Ammon's horn (tissue), 1 donor: ENCODE results near the gene PSAP.

Source experiments
- DNase-seq: peaks from one replicate; pipeline ENCODE4 v3.0.0-alpha.2; 2016; ENCODE audit warnings: low spot score

The PSAP gene

GRCh38 chr10:71783917-71784678 is 67.0 kb downstream of the PSAP start:
- no peak for DNase-seq

DNA sequence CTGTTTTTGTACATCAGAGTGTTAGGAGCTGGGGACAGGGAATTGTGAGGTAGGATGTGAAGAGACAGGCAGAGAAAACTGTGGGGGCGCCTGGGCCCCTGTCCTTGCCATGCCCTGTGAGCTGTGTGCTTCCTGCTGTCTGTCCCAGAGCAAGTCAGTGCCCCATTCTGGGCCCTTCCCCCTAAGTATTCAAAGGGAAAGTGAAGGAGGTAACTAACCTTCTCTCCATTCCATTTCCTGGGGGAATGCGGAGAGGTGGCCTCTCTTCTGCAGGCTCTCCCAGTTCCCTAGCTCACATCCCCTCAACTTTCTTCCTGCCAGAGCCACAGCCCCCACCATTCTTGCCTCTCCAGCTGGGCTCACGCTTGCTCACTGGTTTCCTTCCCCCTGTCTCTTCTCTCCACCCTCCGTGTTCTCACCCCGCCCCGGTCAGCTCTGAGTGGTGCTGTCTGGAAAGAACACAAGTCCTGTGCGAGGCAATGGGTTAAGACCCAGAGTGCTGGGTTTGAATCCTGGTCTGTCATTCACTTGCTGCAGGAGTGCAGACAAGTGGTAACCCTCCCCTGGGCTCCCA is 68.0 kb downstream of the PSAP start:
- no peak for DNase-seq

DNA sequence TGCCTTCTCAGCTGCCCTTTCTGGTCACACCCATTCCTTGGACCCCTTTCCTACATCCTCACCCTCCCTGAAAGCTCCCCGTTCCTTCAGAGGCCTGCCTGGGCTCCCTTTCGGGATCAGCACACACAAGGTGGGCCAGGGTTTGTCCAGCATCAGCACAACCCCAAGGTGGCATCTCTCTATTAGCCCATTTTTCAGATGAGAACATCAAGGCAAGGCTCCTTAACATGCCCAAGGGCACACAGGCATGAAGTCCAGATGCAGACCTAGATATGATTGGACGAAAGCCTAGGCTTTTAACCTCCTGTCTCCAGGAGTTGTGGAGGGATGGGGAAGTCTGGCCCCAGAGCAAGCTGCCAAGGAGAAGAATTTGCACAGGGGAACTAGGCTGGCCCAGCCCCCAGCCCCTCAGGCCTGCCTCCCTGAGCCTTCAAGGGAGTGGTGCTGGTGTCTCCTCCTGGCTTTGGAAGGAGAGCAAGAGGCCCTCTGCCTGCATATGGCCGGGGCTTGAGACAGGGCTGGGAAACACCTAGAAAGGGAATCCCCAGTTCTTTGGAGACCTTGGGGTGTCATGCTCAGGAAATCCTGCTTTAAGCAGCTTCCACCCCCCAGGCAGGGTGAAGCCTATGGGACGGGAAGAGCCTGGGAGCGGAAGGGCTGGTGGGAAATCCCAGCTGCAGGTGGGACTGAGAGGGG is 68.7 kb downstream of the PSAP start:
- DNase-seq, result no peak

DNA sequence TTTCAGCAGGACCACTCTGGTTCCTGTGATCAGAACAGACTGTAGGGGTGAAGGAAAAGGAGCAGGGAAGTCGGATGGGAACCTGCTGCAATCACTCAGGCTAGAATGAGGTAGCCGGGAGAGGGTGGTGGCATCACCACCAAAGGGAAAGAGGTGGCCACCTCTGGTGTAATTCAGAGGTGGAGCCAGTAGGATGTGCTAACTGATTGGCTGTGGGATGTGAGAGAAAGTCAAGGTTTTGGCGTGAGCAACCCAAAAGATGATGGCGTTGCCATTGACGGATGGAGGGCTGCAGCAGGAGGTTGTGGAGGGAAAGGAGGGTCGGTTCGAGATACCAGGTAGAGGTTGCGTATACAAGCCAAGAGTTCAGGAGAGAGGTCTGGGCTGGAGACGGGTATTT is 70.3 kb downstream of the PSAP start:
- DNase-seq, result no peak

- DNase-seq, result no peak
These were observed 70.9 kb downstream of the PSAP start for GRCh38 chr10:71780156-71780555.

- DNase-seq, result no peak
These were observed 71.4 kb downstream of the PSAP start for GRCh38 chr10:71779641-71780040.

- DNase-seq, result no peak
These were observed 72.8 kb downstream of the PSAP start for GRCh38 chr10:71778071-71778825.

DNA sequence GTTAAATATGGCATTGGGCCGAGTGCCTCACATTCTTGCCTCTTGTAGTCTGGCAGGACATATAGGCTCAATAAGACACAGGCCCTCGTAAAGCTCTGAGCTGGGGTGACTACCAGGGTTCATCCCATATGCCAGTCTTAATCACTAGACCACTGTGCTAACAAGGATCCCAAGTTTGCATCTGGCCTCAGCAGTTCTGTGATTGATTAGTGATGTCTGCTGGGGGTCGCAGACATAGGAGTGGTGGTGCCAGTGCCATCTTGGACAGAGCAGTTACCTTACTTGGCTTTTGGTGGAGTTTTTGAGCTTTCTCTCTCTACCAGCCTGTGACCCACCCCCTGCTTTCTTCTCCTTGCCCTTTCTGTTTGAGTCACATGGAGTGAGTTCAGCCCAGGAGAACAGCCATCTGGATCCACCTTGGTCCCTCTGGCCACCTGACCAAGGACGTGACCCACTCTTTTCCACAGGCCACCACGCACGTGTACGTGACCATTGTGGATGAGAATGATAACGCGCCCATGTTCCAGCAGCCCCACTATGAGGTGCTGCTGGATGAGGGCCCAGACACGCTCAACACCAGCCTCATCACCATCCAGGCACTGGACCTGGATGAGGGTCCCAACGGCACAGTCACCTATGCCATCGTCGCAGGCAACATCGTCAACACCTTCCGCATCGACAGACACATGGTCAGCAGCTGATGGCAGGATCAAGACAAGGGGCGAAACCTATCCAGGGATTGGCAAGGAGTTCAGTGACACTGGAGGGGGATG is 73.7 kb downstream of the PSAP start:
- no peak for DNase-seq

GRCh38 chr10:71776481-71776925 is 74.5 kb downstream of the PSAP start:
- peak; percentile 66 for DNase-seq

GRCh38 chr10:71774916-71775702 is 75.9 kb downstream of the PSAP start:
- DNase-seq, result peak; percentile 82

DNA sequence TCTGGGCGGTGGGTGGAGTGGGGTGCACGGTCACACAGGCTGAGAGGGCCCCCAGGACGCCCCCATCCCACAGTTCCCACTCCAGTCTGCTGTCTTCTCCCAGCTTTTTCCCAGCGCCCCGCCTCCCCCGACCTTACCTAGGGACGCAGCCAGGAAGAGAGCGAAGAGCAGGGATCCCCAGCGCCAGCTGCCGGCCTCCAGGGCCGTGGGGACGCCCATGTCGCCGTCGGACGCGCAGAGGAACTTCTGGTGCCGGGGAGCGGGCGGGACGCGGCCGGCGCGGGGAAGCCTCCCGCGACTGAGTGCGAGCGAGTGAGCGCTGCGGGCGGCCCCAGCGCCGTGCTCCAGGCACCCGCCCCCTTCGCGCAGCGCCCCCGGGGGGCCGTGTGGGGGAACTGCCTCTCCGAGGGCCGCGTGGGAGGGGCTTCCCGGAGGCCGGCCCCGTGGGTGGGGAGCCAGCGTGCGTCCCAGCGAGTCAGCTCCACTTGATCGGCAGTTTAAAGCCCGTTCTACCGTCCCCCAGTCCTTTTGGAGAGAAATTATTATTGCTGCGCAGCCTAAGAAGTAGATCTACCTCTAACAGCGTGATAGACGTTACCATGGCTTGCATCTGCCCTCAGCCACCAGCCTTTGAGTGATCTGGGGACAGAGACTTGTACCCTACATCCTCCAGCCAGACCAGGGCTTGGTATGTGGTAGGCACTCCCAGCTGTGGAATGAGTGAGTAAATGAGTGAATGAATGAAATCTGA is 77.7 kb downstream of the PSAP start, which contains the start of gene VSIR:
Gene VSIR, minus strand, starts transcription at position 300 of the 751 bp plus-strand sequence. Its CDS starts 81 bp downstream, at position 219.
- DNase-seq, result peak; percentile 86

GRCh38 chr10:71772832-71773220 is 78.2 kb downstream of the PSAP start:
- no peak for DNase-seq

DNA sequence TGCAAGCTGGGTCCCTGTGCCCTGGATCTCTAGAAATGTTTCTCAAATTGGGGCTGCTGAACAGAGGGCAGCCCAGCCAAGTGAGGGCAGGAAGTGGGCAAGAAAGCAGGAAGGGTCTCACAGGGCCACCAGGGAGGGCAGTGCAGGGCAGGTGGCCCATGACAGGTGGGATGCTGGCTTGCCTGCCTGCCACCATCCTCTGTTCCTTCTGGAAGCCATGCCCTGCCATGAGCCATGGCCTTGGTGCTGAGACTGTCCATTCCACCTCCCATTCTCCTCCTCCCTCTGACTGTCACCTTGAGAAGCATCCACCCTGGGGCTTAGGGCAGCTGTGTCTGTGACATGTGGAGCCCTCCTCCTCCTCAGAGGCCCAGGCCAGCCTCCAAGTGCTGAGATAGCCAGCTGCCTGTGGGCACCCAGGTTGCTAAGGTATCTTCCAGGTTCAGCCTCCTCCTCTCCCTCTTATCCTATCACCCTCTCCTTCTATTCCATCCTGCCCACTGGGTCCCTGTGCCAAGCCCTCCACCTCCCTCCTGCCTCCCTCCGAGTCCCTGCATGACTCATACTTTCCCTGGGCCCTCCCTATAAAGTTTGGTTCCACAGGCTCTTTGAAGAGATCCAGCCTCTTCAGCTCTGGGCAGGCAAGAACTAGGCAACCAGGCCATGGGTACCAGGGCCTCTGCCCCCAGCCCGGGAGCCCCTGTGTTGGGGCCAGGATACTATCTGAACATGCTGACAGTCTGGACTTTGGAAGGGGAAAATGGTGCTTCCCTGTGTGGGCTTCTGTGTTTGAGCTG is 79.0 kb downstream of the PSAP start:
- no peak for DNase-seq

GRCh38 chr10:71771204-71771603 is 79.8 kb downstream of the PSAP start:
- no peak for DNase-seq

DNA sequence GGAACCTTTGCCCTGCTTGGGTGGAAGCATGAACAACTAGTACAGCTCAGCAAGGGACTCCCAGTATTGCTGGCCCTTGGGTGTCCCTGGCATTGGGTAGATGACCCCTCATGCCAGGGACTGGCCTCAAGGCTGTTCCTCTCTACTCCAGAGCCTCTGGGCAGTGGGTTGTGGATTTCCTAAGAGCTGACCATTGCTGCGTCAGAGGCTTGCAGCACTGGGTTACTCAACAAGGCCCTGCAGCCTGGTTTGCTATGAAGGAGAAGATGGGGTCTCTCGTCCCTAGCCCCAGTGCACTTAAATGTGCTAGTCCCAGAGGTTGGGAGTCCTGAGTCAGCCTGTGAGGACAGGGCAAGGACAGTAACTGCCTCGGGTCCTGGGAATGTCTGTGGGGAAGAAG is 80.3 kb downstream of the PSAP start:
- no peak for DNase-seq

GRCh38 chr10:71770255-71770654 is 80.8 kb downstream of the PSAP start:
- no peak for DNase-seq

DNA sequence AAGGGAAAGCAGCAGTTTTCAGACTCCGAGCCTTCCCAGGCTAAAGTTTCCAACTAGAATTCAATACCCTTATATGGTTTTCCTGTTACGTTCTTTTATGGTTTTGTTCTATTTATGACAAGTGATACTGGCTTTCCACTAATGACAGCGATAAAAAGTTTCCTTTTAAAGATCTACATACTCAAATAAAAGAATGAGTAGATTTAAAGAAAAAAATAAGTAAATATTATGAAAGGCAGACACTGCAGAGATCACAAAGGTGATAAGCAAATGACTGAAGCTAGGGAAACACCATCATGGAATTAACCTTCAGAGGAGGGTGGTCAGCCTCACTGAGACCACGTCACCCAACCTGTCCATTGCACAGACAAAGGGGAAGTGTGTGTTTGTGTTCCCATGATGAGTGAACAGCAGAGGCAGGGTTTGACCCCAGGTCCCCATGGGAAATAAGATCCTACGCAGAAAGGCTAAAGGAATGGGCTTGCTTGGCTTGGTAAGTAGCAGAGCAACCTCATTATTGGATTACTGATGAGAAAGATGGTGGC is 81.7 kb downstream of the PSAP start:
- DNase-seq, result no peak

DNA sequence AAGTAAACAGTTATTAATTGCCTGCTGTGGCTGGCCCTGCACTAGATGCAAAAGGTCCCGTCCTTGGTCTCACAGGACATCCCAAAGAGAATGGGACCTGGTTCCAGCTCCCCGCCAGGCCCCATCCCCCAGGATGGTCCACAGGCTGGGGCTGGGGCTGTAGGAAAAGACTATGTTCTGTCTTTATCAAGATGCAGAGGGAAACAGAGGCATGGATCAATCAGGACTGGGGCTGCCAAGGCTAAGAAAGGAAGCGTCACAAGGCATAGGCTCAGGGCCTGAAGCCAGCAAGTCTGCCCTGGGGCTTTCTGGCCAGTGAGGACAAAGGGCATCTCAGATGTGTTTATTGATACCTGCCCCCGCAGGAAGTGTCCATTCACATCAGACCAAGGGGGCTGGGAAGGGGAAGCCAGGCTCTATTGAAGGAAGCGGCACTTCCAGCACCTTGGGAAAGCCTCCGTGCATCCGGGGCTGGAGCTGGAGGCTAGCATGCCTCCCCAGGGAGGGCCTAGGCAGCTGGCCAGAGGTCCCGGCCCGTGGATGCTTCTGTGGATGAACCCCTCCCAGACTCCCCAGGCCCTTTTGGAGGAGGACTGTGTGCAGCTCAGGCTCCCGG is 83.5 kb downstream of the PSAP start:
- DNase-seq, result no peak
